ENCODE data around the gene SH3D21.
A peak's percentile ranks its signal among the peaks of the same experiment; 100 is the strongest.

Gene SH3D21

DNA sequence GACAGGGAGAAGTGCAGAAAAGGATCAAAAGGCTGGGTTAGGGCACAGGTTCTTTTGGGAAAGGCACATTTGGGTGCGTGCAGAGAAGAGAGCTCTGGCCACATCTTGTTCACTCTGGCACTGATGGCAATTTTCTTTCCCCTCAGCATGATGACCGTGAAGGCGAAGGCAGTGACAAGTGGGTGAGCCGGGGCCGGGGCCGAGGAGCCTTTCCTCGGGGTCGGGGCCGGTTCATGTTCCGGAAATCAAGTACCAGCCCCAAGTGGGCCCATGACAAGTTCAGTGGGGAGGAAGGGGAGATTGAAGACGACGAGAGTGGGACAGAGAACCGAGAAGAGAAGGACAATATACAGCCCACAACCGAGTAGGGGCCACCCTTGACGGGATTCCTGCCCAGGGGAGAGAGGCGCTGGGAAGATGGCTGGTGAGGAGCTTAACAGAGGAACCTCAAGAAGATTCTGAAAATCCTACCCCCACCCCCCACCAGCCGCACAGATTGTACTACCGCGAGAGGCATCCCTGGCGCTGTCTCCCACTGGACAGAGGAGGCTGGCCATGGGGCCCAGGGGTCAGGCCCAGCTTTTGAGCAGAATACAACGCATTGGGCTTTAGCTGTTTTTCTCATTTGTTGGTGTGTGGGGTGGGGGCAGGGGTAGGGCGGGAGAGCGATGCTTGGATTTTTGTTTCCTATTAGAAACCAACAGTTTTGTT, 2.4 kb upstream of the SH3D21 start:
- DNase-seq = no peak

DNA sequence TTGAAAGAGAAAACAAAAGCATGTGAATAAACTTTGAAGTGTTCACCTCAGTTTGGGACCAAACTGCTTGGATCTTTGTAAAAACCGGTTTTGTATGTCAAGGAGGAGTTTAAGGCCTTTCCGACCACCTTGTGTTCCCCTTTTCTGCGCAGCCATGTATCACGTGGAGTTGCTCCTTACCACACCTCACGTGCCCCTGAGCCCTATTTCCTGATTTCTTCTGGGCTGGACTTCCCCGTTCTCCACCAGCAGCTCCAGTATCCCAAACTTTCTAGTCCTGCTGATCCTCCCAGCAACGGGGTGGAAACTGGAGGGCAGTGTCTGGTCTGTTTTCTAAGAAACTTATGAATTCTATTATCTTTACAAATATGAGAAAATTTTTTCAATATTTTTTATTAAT, 1.6 kb upstream of the SH3D21 start:
- no peak for DNase-seq

DNA sequence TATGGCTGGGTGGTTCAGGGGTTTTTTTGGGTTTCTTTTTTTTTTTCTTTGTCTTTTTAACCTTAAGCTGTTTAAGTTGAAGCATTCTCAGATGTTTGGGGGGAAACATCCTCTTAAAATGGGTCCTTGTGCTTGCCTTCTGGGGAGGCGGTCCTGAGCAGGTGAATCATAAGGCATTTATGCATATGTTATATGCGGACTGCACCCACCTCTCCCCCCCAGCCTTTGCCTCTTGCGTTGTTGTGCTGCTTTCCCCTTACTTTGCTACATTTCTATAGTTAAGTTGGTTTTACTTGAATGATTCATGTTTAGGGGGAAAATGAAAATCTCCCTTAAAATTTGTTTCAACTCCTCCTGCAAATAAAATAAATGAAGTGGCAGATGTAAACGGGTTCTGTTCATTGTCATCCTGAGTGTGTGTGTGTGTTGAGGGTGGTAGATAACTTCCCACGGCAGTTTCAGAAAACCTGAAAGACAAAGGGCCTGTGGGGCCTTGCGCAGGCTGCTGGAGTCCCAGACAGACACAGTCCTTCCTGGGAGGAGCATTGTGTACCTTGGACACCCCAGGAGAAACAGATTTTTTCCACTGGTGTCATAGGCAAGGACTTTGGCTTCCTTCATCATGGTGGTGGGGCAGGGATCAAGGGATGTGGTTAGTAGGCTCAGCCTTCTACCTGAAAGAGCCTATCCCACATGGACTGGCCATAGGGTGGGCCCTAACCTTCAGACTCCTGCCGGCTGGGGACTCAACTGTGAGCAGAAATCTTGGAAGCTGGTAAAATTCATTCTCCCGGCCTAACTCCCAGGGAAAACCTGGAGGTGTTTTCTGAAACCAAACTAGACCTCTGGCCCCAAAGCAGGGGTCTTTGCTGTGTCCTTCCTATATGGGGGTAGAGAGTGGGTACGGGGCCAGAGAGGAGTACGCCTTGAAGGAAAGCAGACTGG, 926 bp upstream of the SH3D21 start:
- no peak for DNase-seq

DNA sequence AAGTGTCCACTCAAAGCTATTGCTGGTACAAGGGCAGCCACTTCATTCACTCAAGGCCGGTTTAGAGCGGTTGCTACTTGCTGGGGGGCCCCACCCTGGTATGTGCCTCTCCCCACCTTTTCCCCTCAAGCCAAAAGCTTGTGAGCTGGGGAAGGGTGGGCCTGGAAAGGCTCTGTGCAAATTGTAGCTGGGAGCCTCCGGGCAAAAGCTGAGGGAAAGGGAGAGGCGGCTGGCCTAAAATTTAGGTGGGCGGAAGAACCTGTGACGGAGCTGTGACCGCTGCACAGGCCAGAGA, 306 bp upstream of the SH3D21 start:
- no peak for DNase-seq

DNA sequence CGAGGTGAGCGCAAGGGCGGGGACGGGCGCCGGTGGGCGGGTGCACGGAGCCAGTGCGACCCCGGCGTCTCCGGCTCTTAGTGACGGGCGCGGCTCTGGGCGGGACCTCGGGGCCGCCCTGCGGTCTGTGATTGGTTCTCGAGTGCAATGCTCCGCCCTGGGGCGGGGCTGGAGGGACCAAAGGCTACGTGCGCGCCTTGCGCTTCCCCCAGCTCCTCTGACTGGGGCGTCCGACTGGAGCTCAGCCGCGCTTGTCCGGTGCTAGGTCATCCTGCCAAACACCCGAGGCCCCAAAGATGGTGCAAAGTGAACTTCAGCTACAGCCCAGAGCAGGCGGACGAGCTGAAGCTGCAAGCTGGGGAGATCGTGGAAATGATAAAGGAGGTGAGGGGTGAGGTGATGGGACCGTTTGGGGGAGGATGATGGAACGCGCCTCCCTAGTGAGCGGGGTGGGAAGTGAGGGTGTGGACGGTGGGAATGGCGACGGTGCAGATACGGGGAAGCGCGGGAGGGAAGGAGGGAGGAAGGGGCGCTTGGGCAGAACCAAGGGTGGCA, 811 bp downstream of the SH3D21 start:
- peak; percentile 92 for DNase-seq

DNA sequence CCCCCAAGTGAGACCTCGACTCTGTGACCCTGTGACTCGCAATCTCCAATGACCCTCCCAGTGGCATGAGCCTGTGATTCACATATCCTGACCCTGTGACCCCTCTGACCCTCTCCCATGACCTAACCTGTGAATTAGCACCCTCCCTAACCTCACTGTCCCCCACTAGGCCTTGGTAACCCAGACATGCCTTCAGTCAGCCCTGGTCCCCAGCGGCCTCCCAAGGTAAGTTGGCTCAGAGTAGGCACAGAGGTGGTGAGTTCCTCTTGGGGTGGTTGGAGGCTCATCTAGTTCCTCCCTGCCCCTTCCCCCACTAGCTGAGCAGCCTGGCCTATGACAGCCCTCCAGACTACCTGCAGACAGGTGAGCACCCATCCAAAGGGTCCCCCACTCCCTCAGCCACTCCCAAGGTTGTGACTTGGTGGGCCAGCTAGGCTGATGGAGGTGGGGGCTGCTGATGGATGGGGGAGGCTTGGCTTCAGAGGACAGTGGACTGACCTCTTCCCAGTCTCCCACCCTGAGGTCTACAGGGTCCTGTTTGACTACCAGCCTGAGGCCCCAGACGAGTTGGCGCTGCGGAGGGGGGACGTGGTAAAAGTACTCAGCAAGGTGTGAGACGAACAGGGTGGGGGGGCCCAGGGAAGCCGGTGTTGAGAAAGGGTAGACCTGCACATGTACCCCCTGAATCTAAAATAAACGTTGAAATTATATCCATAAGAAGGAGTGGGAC, 1.6 kb downstream of the SH3D21 start:
- DNase-seq = no peak

DNA sequence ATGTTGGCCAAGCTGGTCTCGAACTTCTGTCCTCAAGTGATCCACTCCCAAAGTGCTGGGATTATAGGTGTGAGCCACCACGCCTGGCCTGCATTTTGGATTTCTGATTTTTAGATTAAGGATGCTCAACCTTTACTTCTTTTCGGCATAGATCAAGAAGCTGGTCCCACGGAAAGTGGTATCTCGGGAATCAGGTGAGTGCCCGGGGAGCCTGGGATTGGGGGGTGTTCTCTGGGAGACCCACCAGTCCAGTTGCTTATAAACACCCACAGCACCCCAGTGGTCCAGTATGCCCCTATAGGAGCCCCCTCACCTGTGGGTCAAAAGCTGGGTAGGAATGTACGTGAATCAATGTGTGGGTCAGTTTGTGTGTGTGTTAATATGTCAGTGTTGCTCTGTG, 3.2 kb downstream of the SH3D21 start:
- DNase-seq = no peak

DNA sequence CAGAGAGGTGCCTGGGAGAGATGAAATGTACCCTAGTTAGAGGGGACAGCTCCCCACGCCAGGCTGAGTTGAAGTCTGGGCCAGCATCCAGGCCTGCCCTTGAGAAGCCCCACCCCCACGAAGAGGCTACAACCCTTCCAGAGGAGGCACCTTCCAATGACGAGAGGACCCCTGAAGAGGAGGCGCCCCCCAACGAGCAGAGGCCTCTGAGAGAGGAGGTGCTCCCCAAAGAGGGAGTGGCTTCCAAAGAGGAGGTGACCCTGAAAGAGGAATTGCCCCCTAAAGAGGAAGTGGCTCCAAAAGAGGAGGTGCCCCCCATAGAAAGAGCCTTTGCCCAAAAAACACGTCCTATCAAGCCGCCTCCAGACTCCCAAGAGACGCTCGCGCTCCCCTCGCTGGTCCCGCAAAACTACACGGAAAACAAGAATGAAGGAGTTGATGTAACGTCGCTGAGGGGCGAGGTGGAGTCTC, 14.2 kb downstream of the SH3D21 start:
- DNase-seq = no peak

DNA sequence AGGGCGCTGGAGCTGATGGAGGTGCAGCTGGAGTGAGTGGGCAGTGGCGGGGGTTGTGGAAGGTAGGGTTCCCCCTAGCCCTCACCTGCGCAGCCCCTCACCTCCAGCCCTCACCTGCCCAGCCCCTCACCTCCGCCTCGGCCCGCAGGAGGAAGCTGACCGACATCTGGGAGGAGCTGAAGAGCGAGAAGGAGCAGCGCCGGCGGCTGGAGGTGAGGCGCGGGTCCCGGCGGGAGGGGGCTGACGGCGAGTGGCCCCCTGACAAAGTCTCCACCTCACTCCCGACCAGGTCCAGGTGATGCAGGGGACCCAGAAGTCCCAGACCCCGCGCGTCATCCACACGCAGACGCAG, 14.6 kb downstream of the SH3D21 start:
- DNase-seq = no peak

DNA sequence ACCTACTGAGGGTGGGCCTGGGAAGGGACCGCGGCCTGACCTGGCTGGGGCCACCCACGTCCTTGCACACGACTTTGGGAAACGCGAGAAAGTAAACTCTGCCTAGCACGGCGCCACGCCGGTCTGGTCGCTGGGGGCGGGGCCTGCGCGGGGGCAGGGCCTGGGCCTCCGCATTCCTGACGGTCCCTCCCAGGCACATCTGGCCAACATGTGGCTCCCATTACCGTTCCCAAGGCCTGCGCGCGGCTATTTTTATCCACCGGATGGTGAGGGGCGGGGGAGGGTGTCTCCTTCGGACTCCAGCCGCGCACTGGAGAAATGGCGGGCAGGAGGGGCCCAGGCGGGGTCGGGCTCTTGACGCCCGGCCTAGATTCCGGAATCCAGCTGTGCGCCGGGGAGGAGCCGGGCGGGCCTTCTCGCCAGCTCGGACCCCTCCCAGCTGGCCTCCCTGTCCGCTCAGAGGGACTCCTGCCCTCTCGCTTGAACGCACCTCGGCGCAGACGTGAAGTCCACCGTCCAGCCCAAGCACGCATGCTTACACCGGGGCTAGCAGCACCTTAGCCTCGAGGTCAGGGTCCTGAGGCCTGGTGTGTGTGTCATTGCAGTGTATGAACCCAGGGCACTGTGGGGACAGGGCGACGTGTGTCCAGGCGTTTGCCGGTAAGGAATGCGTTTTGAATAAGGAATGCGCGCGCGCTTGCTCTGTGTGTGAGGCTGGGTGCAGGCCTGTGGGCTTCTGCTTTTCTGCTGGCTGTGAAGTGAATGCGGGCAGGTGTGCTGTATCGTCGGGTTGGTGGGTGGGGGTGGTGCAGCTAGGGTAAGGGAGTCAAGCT, 15.2 kb downstream of the SH3D21 start:
- DNase-seq = no peak

DNA sequence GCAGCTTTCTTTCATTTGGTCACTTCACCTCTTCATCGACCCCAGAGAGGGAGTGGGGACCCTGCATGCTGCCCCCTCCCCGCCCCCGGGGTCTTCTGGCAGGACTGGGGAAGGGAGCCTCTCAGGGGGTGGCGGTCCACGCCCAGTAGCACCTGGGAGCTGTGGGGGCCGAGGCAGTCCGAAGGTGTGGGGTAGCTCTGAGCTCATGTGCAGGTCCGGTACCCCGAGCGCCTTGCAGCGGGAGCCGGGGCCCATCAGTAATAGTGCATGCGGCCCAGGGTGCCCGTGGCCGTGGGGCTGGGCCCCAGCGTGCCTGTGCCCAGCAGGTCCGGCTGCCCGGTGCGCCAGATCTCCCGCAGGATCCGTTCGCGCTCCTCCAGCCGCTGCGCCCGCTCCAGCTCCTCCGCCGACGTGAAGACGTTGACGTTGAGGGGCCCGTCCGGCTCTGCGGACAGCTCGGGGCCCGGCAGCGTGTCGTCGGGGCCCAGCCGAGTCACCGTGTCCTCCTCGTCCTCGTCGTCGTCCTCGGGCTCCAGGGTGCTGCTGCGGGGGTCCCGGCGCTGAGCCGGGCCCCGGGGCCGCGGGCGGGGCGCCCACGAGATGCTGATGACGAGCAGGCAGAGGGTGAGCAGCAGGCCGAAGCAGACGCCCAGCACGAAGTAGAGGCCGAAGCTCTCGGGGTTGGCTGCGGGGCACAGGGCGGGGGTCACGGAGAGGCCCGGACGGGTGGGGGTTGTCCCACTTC, 16.0 kb downstream of the SH3D21 start:
- DNase-seq = no peak

DNA sequence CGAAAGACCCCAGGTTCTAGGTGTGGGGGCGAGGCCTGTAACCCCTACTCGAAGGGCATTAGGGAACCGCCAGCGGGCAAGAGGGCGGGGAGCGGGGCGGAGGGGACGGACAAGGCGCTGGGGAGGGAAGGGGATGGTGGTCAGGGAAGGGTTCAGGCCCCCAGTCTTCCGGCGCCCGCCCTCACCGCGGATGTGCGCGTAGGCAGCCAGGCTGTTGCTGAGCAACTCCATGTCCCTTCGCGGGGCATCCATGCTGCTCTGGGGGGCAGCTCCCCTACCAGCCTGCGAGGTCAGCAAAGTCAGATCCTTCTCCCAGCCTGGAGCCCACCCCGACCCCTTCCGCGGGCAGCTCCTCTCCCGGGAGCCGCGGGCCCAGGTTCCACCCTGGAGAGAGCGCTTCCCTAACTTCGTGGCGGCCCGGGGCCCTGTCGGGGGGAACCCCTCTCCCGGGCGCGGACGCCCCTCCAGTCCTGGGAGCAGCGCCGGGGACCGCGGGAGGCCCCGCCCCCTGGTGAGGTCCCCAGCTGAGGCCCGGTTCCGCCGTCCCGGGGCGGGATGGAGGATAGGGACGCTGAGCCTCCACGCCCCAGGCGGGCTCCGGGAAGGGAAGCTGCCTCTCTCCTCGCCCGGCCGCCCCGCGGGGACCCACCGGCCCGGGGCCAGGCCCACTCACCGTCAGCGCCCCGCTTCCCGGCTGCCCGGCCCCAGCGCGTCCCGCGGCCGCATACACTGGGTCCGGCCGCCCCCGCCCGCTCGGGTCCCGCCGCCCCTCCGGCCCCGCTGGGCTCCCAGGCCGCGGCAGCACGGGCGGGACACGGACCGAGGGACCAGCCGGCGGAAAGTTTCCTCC, 16.8 kb downstream of the SH3D21 start:
- DNase-seq = no peak

DNA sequence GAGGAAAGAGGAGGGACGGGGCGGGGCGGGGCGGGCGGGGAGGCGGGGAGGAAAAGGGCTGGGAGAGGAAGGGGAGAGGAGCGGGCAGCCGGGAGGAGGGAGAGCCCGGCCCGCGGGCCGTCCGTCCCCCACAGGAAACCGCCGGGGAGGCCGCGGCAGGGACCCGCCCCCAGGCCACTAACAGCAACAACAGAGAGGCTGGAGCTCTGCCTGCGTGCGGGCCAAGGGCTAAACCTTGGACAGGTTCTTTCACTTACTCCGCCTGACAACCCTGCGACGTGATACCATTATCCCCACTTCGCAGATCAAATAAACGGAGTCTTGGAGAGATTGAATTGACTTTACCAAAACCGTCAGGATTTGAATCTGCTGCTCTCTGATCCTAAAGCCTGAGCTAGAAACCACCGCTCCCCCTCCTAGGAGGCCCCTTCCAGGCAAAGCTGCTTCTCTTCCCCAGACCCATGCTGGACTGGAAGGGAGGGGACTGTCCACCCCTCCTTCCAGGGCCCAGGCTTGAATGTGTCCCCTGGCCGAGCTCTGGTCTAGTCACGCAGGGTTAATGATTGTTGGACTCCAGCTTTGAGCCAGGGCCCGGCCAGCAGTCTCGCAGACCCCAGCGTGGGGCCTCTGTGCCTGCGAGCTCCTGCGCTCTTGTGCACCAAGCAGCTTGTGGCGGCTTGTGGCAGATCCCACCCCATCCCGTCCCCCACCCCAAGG, 17.6 kb downstream of the SH3D21 start, which contains the start of gene EVA1B:
EVA1B (minus strand) TSS at position 10 of the 717 bp plus-strand sequence. CDS start 608 bp downstream, outside the sequence.
- DNase-seq = peak; percentile 13

DNA sequence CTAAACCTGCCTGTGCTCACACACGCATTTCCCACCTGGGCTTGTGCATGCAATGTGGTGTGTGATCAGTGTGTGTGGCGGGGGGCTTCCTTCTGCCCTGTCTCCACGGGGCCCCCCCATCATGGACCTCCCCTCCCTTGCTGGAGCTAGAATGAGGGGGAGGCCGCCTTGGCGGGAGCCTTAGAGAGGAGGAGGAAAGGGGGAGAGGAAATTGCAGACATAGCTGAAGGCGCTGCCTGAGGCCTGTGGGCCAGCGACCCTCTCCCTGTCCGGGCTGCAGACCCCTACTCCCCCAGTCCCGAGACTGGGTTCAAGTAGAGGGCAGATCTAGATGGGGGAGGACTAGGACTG, 18.2 kb downstream of the SH3D21 start:
- no peak for DNase-seq

DNA sequence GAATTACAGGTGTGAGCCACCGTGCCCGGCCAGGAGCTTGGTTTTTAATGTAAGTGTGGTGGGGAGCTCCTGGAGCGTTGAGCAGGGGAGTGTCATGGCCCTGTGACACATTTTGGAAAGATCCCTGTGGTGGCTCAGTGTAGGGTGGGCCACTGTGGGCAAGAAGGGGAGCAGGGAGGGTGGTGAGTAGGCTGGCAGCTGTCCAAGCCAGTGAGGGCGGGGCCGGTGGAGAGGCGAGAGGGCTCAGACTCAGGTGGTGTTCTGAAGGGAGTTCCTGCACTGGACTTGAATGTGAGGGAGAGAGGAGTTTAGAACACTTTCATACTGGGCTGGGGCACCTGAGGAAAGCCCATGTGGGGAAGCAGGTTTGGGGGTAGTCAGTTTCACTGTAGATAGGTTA, 20.3 kb downstream of the SH3D21 start:
- DNase-seq = peak; percentile 9

DNA sequence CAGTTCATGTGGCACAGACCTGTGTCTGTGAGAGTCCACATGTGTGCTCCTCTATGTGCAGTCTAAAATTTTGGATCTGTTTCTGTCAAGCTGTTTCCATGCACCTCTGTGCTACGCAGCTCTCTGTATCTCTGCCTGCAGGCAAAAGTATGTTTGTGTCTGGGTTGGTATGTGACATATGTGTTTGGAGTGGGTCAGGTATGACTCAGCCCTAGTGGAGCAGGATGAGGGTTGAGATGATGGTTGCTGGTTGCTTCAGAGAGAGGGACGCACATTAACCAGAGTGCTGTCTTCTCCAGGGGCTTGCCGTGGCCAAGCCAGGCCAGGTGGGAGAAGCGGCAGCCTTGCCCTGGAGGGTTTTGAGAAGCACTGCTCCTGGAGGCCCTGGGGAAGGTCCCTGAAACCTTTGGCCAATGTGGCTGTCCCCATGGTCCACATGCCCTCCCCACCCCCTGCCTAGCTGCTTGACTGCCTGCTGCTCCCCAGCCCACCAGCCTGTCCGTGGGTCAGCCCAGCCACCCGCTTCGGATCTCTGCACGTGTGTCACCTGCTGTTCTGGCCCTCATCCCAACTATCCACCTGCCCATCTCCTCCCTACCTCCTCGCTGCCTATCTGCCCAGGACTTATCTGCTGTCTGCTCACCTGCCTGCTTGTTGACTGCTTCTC, 21.4 kb downstream of the SH3D21 start:
- no peak for DNase-seq

DNA sequence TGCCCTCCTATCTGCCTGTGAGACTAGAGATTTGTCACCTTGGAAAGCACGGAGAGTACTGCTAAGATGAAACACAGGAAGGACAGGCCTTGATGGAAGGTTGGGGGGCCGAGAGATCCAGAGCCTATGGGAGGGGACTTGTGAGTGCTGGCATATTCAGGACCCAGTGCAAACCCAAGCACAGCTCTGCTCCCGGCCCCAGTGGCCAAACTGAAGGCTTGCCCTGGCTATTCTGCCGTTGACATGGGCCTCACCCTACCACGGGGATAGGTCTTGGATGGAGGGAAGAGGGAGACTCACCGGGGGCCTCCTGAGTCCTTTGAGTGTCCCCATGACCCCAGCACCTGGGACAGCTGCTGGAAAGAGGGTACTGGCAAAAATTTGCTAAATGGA, 21.9 kb downstream of the SH3D21 start:
- no peak for DNase-seq

DNA sequence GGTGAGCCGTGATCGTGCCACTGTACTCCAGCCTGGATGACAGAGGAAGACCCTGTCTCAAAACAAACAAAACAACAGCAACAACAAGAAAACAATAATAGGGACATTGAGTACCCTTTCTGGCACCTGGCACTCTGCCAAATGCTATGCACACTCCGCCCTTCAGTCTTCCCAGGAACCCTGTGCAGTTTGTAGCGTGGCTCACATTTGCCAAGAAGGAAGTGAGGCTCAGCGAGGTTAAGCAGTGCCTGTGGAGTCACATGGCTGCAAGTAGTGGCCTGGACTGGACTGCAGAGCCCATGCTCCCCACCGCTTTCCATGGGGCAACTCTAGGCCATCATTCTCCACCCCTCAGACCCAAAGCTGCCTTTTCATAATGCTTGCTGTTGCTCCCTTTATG, 22.5 kb downstream of the SH3D21 start:
- peak; percentile 39 for DNase-seq

DNA sequence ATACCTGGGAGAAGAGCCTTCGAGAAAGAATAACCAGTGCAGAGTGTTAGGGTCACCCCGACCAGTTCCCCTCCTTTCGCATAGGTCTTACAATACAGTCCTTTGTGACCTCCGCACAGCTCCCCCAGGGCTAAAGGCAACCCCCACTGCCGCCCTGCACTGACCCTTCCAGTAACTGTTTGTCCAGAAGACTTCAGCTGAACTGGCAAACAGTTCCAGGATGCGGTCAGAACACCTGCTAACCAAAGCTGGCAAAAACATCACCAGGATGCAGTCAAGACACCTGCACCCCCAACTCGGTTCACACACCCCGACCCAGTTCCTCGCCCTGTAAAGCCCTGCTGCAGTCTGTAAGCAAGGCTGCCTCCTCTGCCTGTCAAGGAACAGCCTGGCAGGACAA, 23.6 kb downstream of the SH3D21 start:
- DNase-seq = no peak

DNA sequence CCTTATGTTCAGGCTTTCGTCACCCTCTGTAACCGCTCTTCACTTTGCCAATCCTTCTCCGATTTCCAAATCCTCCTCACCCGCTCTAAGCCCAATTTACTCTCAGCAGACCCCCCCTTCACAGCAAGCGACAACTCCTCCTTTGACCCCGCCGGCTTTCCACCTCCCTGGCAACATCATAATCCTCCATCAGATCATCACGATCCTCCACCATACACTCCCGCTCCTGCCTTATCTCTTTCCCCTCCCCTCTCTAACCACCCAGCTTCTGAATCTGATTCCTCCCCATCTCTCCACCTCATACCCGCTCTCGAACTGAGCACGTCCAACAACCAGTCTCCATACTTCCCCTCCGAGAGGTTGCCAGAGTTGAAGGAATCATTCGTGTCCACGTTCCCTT, 24.8 kb downstream of the SH3D21 start:
- DNase-seq = no peak
